Adipocyte (in vitro differentiated cells): ENCODE results near the gene TLCD3B.

Source experiments
- DNase-seq: peaks from one replicate; pipeline ENCODE4 v3.0.0-alpha.2; 2015; ENCODE audit warnings: low read depth
- H3K27me3 ChIP-seq: replicated peaks from 2 replicates; pipeline ENCODE4 v1.7.0; 2013; ENCODE audit warnings: mild to moderate bottlenecking, low read length, moderate library complexity; ENCODE audit not compliant: control insufficient read depth, insufficient read depth
- H3K36me3 ChIP-seq: 2 replicates; pipeline ENCODE4 v1.7.0; 2013; ENCODE audit warnings: low read length, mild to moderate bottlenecking, moderate library complexity; ENCODE audit not compliant: control insufficient read depth, insufficient read depth, severe bottlenecking
- H3K4me1 ChIP-seq: 2 replicates; pipeline ENCODE4 v1.7.0; 2013; ENCODE audit warnings: mild to moderate bottlenecking, low read length, moderate library complexity; ENCODE audit not compliant: control insufficient read depth, insufficient read depth
- H3K4me3 ChIP-seq: 2 replicates; pipeline ENCODE4 v1.7.0; 2013; ENCODE audit warnings: mild to moderate bottlenecking, low read length, moderate library complexity
- H3K9ac ChIP-seq: 2 replicates; pipeline ENCODE4 v1.7.0; 2013; ENCODE audit warnings: mild to moderate bottlenecking, low read length, moderate library complexity
- H3K9me3 ChIP-seq: 2 replicates; pipeline ENCODE4 v1.7.0; 2013; ENCODE audit warnings: mild to moderate bottlenecking, low read length, moderate library complexity; ENCODE audit not compliant: control insufficient read depth

Gene TLCD3B

GRCh38 chr16:29983420-29984136 is 47.5 kb downstream of the TLCD3B start:
- Histone ChIP-seq H3K36me3 (peaks cover 99% of the 10 kb centered on the region), H3K4me3 (no peak overlapping the region), H3K9ac (no peak overlapping the region), H3K9me3 (no peaks in the 10 kb centered on the region), H3K4me1 (no peaks in the 10 kb centered on the region), H3K27me3 (no peaks in the 10 kb centered on the region)
- peak; percentile 19 for DNase-seq

GRCh38 chr16:29982560-29983419 is 48.3 kb downstream of the TLCD3B start:
- no peak overlapping the region for H3K4me3 ChIP-seq
- peaks cover 99% of the 10 kb centered on the region for H3K36me3 ChIP-seq
- H3K9ac ChIP-seq: no peak overlapping the region
- H3K27me3 ChIP-seq: no peaks in the 10 kb centered on the region
- no peaks in the 10 kb centered on the region for H3K9me3 ChIP-seq
- no peak for DNase-seq
- H3K4me1 ChIP-seq: no peaks in the 10 kb centered on the region

GRCh38 chr16:29978564-29979270 is 52.4 kb downstream of the TLCD3B start:
- Histone ChIP-seq H3K4me1 (peaks cover 26% of the 10 kb centered on the region), H3K4me3 (no peak overlapping the region), H3K9me3 (no peaks in the 10 kb centered on the region), H3K9ac (no peak overlapping the region), H3K27me3 (no peaks in the 10 kb centered on the region), H3K36me3 (peaks cover 62% of the 10 kb centered on the region)
- no peak for DNase-seq

GRCh38 chr16:29978081-29978480 is 53.0 kb downstream of the TLCD3B start:
- peaks cover 26% of the 10 kb centered on the region for H3K4me1 ChIP-seq
- no peak overlapping the region for H3K4me3 ChIP-seq
- no peaks in the 10 kb centered on the region for H3K9me3 ChIP-seq
- peaks cover 55% of the 10 kb centered on the region for H3K36me3 ChIP-seq
- no peaks in the 10 kb centered on the region for H3K27me3 ChIP-seq
- DNase-seq: no peak
- H3K9ac ChIP-seq: no peak overlapping the region

GRCh38 chr16:29977063-29977825 is 53.8 kb downstream of the TLCD3B start:
- DNase-seq: no peak
- Histone ChIP-seq H3K4me1 (peaks cover 26% of the 10 kb centered on the region), H3K9ac (no peak overlapping the region), H3K4me3 (peak overlapping the region; percentile 96), H3K36me3 (peaks cover 51% of the 10 kb centered on the region), H3K27me3 (no peaks in the 10 kb centered on the region), H3K9me3 (no peaks in the 10 kb centered on the region)

- peaks cover 26% of the 10 kb centered on the region for H3K4me1 ChIP-seq
- peak overlapping the region; percentile 51 for H3K9ac ChIP-seq
- peak; percentile 15 for DNase-seq
- H3K4me3 ChIP-seq: peak overlapping the region; percentile 96
- no peaks in the 10 kb centered on the region for H3K27me3 ChIP-seq
- H3K36me3 ChIP-seq: peaks cover 47% of the 10 kb centered on the region
- H3K9me3 ChIP-seq: no peaks in the 10 kb centered on the region
Measured at GRCh38 chr16:29975811-29976511, 55.1 kb downstream of the TLCD3B start.

GRCh38 chr16:29975134-29975538 is 55.9 kb downstream of the TLCD3B start:
- Histone ChIP-seq H3K4me3 (peak overlapping the region; percentile 96), H3K27me3 (no peaks in the 10 kb centered on the region), H3K9ac (peak overlapping the region; percentile 99), H3K36me3 (peaks cover 39% of the 10 kb centered on the region), H3K9me3 (no peaks in the 10 kb centered on the region), H3K4me1 (peaks cover 26% of the 10 kb centered on the region)
- no peak for DNase-seq
